Kidney capillary endothelial cell (primary cell): ENCODE measurements around the gene ZNF415.
"Not testable (repeated sequence)": the region's sequence is repeated elsewhere in the genome, so short reads cannot be mapped to it uniquely, and the experiment has no call there.

Experiments
- DNase-seq: peaks from one replicate; pipeline ENCODE4 v3.0.0-alpha.2; 2018; ENCODE audit warnings: low spot score

The ZNF415 gene

DNA sequence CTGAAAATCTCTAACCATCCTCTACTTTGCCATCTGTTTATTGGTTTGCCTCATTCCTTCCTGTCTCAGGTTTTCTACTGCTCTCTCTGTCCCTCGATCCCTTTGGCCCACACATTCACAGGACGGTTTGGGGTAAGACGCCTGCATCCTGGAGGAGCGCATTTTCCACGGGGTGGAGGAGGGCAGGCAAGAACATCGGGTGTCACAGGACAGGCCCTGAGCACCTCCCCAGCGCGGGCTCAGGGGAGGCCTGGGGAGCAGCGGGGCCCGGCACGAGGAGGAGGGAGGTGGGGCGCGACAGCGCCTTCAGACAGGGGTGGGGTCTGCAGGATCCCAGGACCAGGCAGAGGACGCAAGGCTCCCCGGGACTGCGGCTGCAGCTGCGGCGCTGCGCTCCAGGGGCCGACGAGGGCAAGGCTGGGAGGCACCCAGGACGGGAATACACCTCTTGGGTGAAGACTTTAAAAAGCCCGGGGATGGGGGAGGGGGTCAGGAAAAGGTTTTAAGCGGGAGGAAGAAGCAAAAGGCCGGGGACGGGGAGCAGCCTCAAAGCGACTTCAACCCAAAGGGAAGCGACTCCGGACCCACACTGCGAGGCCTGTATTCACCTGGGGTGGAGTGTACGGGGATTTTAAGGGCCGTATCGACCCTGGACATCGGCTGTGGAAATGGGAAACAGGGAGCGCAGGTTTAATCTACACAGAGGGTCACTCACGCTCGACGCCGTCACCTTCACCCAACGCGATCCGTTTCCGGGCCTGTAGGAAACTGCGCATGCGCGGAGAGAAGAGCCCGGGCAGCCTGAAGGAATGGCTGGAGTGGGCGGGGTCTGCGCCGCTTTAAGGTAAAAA, at the start of gene ZNF415:
Gene ZNF415, minus strand, starts transcription at position 770 of the 851 bp plus-strand sequence. CDS start 10,234 bp downstream, outside the sequence.
- DNase-seq = no peak

DNA sequence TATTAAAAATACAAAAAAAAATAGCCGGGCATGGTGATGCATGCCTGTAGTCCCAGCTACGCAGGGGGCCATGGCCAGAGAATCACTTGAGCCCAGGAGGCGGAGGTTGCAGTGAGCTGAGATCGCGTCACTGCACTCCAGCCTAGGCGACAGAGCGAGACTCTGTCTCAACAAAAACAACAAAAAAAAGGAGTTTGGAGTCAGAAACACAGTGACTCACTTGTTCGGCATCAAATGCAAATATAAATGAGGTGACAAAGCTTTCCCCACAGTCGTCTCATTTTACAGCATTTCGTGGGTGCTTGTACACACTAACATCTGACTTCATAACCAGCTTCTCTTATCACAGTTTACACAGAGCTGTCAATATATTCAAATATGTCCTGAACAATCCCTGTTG, 49.5 kb upstream of the ZNF415 start:
- no peak for DNase-seq

DNA sequence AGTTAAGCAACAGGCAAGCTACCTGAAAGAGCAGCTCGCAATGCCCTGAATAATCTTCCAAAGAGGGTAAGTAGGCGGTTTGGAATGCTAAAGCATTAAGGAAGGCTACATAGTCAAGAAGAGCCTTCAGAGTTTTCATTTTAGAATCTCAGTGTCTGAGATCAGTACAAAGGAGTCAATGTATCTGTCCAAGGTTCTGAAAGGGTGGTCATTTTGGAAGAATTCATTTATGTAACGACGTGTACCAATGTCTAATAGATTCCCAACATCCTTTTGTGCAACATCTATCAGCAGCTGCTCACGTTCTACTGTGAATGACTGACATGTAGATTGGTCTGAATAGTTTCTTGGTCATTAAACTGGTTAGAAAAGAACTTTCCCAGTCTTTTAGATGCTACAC, 45.3 kb upstream of the ZNF415 start:
- DNase-seq = no peak

DNA sequence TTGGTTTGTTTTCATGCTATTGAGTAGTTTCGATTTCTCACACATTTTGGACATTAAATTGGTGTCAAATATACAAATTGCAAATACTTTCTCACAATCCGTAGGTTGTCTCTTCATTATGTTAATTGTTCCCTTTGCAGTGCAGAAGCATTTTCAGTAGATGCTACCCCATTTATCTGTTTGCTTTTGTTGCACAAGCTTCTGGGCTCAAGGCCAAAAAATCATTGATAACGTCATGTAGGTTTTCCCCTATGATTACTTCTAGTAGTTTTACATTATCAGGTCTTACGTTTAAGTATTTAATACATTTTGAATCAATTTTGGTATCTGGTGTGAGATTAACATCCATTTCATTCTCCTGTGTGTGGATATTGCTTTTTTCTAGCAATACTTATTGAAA, 40.2 kb upstream of the ZNF415 start:
- DNase-seq = no peak

DNA sequence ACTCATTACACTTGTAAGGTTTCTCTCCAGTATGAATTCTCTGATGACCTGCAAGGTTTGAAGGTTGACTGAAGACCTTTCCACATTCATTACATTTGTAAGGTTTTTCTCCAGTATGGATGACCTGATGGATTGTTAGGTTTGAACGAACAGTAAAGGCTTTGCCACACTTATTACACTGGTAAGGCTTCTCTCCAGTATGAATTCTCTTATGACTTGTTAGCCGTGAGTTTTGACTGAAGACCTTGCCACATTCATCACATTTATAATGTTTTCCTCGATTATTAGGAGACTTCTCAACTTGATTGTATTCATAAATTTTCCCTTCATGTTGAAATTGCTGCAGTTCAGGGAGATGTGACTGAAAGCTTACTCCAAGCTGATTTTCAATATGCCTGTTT, 33.0 kb upstream of the ZNF415 start:
- DNase-seq = no peak

DNA sequence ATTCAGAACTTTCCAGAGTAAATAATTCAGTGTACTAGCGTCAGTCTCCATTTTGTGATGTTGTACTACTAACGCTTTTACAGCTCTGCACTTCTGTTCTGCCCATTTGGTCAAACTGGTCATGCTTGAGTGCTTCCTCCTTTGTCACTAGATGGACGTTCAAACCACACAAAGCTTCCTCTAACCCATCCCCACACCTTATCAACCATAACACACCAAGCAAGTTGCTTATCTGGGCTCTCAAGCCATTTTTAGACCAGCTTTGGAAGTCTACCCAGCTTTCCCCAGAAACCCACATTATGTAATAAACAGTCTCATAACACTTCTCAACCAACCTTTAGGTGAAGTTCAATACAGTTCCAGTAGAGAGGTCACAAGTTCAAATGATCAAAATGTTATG, 28.4 kb upstream of the ZNF415 start:
- no peak for DNase-seq

DNA sequence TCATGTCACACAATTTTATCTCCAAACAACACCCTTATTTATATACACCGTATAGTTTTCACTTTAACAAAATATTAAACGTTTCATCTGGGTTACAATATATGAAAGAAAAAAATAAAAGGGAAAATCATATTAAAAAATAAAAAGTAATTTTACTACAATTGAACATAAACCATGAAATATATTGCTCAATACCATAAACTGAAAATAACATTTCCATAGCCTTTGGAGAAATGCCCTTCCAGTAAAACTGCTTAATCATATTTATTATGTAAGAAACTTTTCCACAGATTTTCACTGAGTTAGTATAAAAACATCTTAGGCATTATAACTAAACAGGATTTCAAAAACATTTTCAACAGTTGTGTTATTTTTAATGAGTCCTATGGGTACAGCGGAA, 27.6 kb upstream of the ZNF415 start:
- DNase-seq = no peak

DNA sequence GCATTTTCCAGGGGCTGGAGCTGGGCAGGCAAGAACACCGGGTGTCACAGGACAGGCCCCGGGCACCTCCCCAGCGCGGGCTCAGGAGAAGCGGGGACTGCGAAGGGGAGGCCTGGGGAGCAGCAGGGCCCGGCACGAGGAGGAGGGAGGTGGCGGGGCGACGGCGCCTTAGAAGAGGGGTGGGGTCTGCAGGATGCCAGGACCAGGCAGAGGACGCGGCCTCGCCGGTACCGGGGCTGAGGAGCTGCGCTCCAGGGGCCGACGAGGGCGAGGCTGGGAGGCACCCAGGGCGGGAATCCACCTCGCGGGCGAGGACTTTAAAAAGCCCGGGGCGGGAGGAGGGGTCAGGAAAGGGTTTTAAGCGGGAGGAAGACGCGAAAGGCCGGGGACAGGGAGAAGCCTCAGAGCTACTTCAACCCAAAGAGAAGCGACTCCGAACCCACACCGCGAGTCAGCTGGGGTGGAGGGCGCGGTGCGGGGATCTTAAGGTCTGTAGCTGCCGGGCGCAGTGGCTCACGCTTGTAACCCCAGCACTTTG, 25.5 kb upstream of the ZNF415 start:
- DNase-seq = peak; percentile 4

DNA sequence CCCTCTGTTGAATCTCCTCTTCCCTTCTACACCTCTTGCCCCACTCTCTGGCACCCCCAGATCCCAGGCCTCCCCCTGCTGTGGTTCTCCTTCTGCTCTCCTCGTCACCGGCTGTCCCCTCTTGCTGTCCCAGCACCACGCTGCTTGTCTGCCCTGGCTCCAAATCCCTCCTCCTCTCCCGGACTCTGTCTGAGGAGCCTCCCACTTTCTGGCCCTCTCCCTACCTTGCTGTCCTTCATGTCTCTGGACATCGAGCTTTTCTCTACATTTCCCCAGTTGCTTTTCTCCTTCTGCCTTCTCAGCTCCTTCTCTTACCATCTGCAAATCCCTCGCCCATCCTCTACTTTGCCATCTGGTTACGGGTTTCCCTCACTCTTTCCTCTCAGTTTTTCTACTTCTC, 24.9 kb upstream of the ZNF415 start:
- peak; percentile 0 for DNase-seq

DNA sequence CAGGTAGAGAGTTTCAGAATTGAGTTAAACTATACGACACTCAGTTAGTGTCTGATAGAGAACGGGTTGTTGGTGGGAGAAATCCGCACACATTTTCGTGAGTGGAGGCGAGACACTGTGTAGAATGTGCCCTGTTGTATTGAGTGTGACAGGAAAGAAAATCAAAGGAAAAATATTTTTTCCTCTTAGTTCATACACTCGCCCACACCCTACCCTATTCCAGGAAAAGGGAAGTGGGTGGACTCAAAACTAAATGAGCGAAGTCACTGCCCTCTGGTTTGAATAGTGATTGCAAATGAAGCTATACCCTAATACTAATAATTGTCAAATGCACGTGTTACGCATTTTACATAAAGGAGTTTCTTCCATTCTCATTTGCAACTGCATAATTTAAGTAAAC, 24.1 kb upstream of the ZNF415 start:
- no peak for DNase-seq

DNA sequence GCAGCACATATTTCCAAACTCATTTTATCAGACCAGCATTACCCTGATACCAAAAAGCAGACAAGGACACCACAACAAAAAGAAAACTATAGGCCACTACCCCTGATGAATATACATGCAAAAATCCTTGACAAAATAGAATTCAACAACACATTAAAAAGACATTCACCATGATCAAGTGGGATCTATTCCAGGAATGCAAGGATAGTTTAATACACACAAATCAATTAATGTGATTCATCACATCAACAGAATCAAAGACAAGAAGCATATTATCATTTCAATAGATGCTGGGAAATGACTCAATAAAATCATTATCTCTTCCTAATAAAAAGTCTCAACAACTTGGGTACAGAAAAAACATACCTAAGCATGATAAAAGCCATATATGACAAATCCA, 14.9 kb upstream of the ZNF415 start:
- no peak for DNase-seq

DNA sequence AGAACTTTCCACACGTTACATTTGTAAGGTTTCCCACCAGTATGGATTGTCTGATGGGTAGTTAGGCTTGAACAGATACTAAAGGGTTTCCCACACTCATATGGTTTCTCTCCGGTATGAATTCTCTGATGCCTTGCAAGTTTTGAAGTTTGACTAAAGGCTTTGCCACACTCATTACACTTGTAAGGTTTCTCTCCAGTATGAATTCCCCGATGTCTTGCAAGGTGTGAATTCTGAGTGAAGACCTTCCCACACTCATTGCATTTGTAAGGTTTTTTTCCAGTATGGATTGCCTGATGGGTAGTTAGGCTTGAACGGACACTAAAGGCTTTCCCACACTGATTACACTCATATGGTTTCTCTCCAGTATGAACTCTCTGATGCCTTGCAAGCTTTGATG, 7.6 kb upstream of the ZNF415 start:
- no peak for DNase-seq

DNA sequence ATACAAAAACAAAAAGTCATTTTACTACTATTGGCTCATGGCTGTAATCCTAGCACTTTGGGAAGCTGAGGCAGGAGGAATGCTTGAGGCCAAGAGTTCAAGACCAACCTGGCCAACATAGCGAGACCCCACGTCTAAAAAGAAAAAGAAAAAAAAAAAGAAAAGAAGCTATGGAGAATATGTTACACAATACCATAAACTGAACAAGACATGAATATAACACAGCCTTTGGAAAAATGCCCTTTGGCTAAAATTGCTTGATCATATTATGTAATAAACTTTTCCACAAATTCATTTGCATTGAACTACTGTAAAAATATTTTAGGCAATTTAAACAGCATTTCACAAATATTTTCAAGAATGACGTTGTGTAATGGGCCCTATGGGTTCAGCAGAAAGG, 3.7 kb upstream of the ZNF415 start:
- DNase-seq = no peak

DNA sequence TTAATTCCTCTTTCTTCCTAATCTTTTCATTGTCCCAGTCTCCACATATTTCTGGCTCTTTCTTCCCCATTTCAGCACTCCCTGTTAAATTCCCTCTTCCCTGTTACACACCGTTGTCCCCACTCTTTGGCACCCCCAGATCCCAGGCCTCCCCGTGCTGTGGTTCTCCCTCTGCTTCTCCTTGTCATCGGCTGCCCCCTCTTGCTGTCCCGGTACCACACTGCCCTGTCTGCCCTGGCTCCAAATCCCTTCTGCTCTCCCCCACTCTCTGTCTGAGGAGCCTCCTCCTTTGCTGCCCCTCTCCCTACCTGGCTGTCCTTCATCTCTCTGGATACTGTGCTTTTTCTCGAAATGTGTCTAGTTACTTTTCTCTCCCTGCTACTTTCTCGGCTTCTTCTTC, 983 bp downstream of the ZNF415 start:
- DNase-seq = no peak

DNA sequence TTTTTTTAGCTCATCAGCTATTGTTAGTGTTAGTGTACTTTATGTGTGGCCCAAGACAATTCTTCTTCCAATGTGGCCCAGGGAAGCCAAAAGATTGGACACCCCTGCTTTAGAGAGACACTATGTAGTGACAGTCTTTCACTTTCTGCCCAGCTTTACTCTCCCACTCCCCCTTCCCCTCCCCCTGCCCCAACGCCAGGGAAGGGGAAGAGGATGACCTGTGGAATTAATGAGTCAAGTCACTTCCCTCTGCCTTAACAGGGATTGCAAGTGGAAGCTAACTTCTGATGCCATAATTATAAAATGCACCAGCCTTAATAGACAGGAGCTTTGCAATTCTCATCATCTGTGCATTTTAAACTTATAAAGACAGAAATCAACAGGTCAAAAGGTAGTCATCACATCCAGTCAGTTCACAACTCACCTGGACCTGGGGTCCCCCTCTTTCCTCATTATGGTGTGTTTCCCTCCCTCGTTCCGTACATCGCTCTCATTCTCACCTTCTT, 1.6 kb downstream of the ZNF415 start:
- DNase-seq = no peak

DNA sequence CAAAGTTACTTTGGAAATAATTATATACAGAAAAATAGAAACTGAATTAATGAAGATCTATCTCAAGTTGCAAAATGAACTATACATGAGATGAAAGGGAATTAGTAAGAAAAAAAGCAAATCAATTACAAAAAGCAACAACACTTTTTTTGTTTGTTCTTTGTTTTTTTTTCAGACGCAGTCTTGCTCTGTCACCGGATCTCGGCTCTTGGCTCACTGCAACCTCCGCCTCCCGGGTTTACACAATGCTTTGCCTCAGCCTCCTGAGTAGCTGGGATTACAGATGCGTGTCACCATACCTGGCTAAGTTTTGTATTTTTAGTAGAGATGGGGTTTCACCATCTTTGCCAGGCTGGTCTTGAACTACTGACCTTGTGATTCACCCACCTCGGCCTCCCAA, 2.2 kb downstream of the ZNF415 start:
- no peak for DNase-seq

DNA sequence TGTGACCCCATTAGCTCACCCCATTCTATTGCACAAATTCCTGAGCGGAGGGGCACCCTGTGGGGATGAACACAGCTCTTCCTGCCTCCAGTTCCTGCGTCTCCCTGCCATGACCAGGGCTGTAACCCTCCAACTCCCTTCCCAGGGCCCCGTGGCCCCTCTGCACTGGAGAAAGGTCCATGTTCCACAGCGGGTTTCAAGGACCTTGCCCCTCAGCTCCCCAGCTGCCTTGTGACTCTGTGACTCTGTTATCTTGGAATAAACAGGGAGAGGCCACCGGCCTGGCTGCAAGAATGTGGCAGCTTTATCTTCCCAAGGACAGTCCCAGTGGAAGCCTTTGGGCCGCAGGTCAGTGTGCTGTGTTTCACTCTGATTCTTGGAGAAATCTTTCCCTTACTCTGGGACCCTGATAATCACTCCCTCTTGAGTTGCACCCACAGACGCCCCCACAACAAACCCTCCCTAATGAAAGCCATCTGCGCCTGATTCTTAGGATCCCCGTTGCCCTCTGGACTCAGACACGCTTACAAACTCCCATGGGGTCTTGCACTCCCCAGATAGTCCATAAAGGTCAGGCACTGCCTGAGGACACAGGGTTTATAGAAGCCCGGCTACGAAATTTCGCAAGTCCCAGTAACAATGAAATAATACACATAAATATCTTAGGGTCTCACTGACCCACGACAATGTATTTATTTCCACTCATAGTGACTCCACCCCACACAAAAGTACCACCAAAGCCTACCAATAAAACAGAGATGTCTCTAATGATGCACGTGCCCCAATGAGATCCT, 5.8 kb downstream of the ZNF415 start:
- DNase-seq = not testable (repeated sequence)

DNA sequence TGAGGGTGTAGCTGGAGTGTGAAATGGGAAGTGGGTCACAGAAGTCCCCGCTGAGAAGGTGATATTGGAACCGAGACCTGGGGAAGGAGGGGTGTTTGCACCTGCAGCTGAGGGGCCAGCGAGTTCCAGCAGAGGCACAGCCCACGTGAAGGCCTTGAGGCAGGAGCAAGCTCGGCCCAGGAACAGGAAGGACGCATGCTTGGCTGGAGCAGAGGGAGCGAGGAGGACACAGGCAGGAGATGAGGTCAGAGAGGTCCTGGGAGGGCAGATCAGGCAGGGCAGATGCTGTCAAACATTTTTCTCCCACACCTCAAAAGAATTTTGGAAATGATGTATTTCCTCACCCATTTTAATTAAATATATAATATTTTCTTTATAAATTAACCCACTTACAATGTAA, 9.3 kb downstream of the ZNF415 start:
- DNase-seq = no peak

DNA sequence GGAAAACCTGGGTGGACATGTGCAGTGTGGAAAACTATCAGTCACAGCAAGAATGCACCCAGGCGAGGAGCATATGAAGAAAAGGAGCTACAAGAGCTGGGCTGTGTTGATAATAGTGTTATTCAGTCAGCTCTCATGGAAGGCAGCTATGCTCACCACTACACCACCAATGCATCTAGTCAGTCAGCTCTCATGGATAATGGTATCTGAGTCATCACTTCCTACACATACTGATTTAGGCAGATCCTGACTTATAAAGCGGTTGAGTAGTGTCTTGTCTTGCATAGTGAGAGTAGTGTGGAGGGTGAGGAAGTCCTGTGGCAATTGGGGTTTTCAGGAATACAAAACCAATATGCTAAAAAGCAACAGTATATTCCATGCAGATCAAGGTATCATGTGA, 20.4 kb downstream of the ZNF415 start:
- no peak for DNase-seq

DNA sequence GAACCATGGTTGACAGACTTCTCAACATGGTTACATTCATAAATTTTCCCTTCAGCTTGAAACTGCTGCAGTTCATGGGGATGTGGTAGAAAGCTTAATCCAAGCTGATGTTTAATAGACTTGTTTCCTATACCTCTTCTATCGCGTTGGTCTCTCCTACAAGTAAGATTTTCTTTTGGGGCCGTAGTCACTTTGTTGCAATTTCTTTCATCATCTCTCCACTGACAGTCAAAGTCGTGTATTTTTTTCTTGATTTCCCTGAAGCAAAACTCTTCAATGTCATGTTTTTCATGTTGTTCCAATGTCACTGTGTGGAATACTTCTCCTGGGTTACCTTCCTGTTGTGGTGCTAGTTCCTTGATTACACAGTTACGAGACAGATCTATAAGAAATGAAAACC, 23.2 kb downstream of the ZNF415 start:
- DNase-seq = no peak

DNA sequence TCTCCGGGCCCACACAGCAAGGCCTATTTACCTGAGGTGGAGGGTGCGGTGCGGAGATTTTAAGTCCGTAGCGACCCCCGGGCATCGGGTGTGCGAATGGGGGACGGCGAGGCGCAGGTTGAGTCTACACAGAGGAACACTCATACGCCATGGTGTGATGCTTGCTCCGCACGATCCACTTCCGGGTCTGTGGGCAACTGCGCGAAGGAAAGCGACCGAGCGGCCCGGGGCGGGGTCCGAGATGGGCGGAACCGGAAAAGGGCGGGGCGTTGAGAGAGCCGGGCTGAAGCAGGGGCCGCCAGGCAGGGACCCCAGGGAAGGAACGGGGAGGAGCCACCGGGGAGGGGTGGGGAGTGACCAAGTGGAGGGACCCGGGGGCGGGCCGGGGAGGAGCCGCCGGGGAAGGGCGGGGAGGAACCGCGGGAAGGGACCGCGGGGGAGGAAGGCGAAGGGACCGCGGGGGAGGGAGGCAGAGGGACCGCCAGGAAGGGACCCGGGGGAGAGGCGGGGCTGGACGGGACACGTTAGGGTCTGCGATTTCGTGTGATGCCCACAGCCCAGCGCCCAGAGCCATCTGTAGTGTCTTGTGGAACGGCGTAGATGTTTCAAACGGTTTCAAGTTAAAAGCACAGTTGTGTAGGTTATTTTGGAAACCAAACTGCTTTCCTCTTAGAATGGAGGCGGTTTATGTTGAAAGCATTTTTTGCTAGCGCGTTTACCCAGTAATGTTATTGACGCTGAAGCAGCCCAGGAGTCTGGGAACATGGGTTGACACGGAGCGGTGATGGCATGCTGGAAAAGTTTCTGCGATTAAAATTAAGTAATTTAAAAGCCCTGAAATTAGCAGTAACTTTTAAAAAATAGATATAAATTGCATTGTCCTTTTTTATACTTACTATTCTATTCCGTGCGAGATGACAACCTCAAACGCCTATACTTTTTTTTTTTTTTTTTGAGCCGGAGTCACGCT, 29.2 kb downstream of the ZNF415 start, which contains the start of gene ZNF160:
Gene ZNF160, minus strand, starts transcription at position 189 of the 970 bp plus-strand sequence. CDS start 17,146 bp downstream, outside the sequence.
- peak; percentile 92 for DNase-seq
